Spleen (tissue), 7 donors: ENCODE measurements around the gene CALR3.

ENCODE experiments used
- POLR2A ChIP-seq, 3 donors: fragments of 450-650 bp; IDR thresholded peaks; one replicate each; pipeline ENCODE4 v1.5.1; 2017; ENCODE audit warnings: antibody characterized with exemption in 3 of 3, mild to moderate bottlenecking in 1 of 3
- POLR2AphosphoS5 ChIP-seq, 3 donors: sonication (generic); formaldehyde crosslinking; IDR thresholded peaks; one replicate each; pipeline ENCODE4 v1.5.1; 2017; ENCODE audit warnings: antibody characterized with exemption in 3 of 3
- TF ChIP-seq, protein P1 (sequence below), 11 experiments: fragments of 200-600 bp in 7 of 11; fragments of 450-650 bp in 4 of 11; sonication (generic) in 4 of 11; IDR thresholded peaks in 8 of 11; conservative IDR thresholded peaks in 3 of 11; 1 replicate in 7 of 11; 2 replicates in 4 of 11; pipeline versions ENCODE4 v1.4.0 to v1.8.0; 2016 to 2021; ENCODE audit warnings: antibody characterized with exemption in 11 of 11, inconsistent platforms in 4 of 11, mild to moderate bottlenecking in 1 of 11
- donor health status: DM: no; HTN: no; CAD: no; lungs with moderate emphysema.
- donor health status: DM: no; HTN: no; CAD: no.
- donor health status: DM: no; HTN: no; CAD: no.

DNA sequence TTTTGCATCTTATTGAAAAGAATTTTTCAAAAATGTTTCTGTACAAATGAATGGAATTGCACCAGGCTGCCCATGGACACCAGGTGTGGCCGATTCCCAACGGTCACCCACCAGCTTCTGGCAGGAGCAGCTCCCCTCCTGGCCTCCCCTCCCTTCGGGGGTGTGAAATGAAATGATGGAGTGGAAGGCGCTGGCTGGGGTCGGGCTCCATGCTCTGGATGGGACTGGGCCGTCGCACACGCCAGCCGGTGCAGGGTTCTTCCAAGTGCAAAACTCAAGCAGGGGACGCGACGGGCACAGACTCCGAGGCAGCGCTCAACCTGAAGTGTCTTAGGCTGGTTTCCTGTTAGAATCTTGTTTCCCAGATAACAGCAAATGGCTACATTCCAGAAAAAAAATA is 22.1 kb upstream of the CALR3 start:
- TF ChIP-seq POLR2A (IDR thresholded peaks at IDR 0.05) (no peak), POLR2AphosphoS5 (IDR thresholded peaks at IDR 0.05) (no peak)
- TF ChIP-seq, protein P1, sequence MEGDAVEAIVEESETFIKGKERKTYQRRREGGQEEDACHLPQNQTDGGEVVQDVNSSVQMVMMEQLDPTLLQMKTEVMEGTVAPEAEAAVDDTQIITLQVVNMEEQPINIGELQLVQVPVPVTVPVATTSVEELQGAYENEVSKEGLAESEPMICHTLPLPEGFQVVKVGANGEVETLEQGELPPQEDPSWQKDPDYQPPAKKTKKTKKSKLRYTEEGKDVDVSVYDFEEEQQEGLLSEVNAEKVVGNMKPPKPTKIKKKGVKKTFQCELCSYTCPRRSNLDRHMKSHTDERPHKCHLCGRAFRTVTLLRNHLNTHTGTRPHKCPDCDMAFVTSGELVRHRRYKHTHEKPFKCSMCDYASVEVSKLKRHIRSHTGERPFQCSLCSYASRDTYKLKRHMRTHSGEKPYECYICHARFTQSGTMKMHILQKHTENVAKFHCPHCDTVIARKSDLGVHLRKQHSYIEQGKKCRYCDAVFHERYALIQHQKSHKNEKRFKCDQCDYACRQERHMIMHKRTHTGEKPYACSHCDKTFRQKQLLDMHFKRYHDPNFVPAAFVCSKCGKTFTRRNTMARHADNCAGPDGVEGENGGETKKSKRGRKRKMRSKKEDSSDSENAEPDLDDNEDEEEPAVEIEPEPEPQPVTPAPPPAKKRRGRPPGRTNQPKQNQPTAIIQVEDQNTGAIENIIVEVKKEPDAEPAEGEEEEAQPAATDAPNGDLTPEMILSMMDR (IDR thresholded peaks at IDR 0.05 in 8 of 11, conservative IDR thresholded peaks at IDR 0.05 in 3 of 11): no peak
